IMR-90 (cell line): ENCODE results near the gene CACNA2D4. TPM values are rescaled to one million over a fixed set of nuclear protein-coding genes. Genes with fewer than 3 reads are reported as not detected.

Source experiments
- ATAC-seq: fragments of 200-7000 bp; cut with Tn5 transposase; 2 replicates; pipeline ENCODE4 v1.9.1; 2020; ENCODE audit warnings: low read depth, mild to moderate bottlenecking, moderate library complexity
- BruUV-seq: library from RNA; stranded (reverse); fragments of 400-500 nt; replicated peaks from 2 replicates; lab custom pipeline; 2021; lab: Mats Ljungman, UMichigan
- CTCF ChIA-PET: fragments of 300-600 bp; formaldehyde crosslinking; extraction: SDS; loops from one replicate; lab custom pipeline; 2021; ENCODE audit warnings: antibody characterized with exemption; lab: Yijun Ruan, JAX
- POLR2A ChIA-PET: fragments of 300-600 bp; sonication (Branson Sonifier 250); formaldehyde crosslinking; loops from one replicate; lab custom pipeline; 2022; ENCODE audit warnings: antibody characterized with exemption; ENCODE audit not compliant: unreplicated experiment; lab: Charles Lee
- DNase-seq: peaks from one replicate; pipeline ENCODE4 v3.0.0; 2013
- H2AFZ ChIP-seq: replicated peaks from 2 replicates; pipeline ENCODE3; 2013; ENCODE audit warnings: low read length, mild to moderate bottlenecking; ENCODE audit not compliant: poor library complexity
- H2AK5ac ChIP-seq: 2 replicates; pipeline ENCODE4 v1.6.1; 2013; ENCODE audit warnings: low read depth, low read length, inconsistent platforms
- H2AK9ac ChIP-seq: replicated peaks from 2 replicates; pipeline ENCODE3; 2013; ENCODE audit warnings: mild to moderate bottlenecking, low read depth, low read length, moderate library complexity; ENCODE audit not compliant: poor library complexity
- H2BK120ac ChIP-seq: 2 replicates; pipeline ENCODE4 v1.6.1; 2013; ENCODE audit warnings: low read depth, low read length, inconsistent platforms
- H2BK15ac ChIP-seq: 3 replicates; pipeline ENCODE4 v1.6.1; 2013; ENCODE audit warnings: low read depth, low read length, inconsistent platforms
- H2BK20ac ChIP-seq: 2 replicates; pipeline ENCODE4 v1.6.1; 2013; ENCODE audit warnings: low read depth, mild to moderate bottlenecking, inconsistent platforms, low read length, moderate library complexity
- H2BK5ac ChIP-seq: 2 replicates; pipeline ENCODE4 v1.6.1; 2013; ENCODE audit warnings: mild to moderate bottlenecking, low read depth, low read length, inconsistent platforms; ENCODE audit not compliant: poor library complexity, severe bottlenecking
- H3K14ac ChIP-seq: replicated peaks from 2 replicates; pipeline ENCODE4 v1.6.1; 2013; ENCODE audit warnings: low read depth, low read length, inconsistent platforms
- H3K18ac ChIP-seq: 2 replicates; pipeline ENCODE4 v1.6.1; 2013; ENCODE audit warnings: low read depth, low read length, control low read depth
- H3K23ac ChIP-seq: 2 replicates; pipeline ENCODE4 v1.6.1; 2013; ENCODE audit warnings: low read depth, low read length, inconsistent platforms
- H3K27ac ChIP-seq: 2 replicates; pipeline ENCODE4 v1.5.1; 2013; ENCODE audit warnings: mild to moderate bottlenecking, control low read depth, low read length; ENCODE audit not compliant: insufficient read depth
- H3K27me3 ChIP-seq: 2 replicates; pipeline ENCODE4 v1.6.1; 2013; ENCODE audit warnings: low read length; ENCODE audit not compliant: control insufficient read depth, insufficient read depth
- H3K36me3 ChIP-seq: 2 replicates; pipeline ENCODE4 v1.6.1; 2013; ENCODE audit warnings: low read length, mixed read lengths; ENCODE audit not compliant: control insufficient read depth, insufficient read depth
- H3K4ac ChIP-seq: 2 replicates; pipeline ENCODE4 v1.6.1; 2013; ENCODE audit warnings: low read depth, low read length, inconsistent platforms
- H3K4me1 ChIP-seq: 2 replicates; pipeline ENCODE4 v1.6.1; 2013; ENCODE audit warnings: low read length, mixed read lengths; ENCODE audit not compliant: control insufficient read depth, insufficient read depth
- H3K4me2 ChIP-seq: 2 replicates; pipeline ENCODE4 v1.6.1; 2013; ENCODE audit warnings: low read depth, mild to moderate bottlenecking, control low read depth, low read length, moderate library complexity
- H3K4me3 ChIP-seq: 2 replicates; pipeline ENCODE4 v1.5.1; 2013; ENCODE audit warnings: low read depth, mild to moderate bottlenecking, control low read depth, low read length, moderate library complexity; ENCODE audit not compliant: insufficient read depth
- H3K56ac ChIP-seq: 2 replicates; pipeline ENCODE4 v1.6.1; 2013; ENCODE audit warnings: low read length, inconsistent platforms; ENCODE audit not compliant: insufficient read depth; ENCODE audit errors: extremely low read depth
- H3K79me1 ChIP-seq, 2 experiments: 2 replicates each; pipeline ENCODE4 v1.6.1; 2013; ENCODE audit warnings: low read length in 2 of 2, inconsistent platforms in 1 of 2, low read depth in 1 of 2
- H3K9ac ChIP-seq: 2 replicates; pipeline ENCODE4 v1.6.1; 2013; ENCODE audit warnings: low read depth, low read length, control low read depth
- H3K9me1 ChIP-seq: 2 replicates; pipeline ENCODE4 v1.6.1; 2013; ENCODE audit warnings: low read length, inconsistent platforms; ENCODE audit not compliant: insufficient read depth
- H3K9me3 ChIP-seq: 2 replicates; pipeline ENCODE4 v1.6.1; 2013; ENCODE audit warnings: low read length; ENCODE audit not compliant: control insufficient read depth, insufficient read depth
- H4K20me1 ChIP-seq: 2 replicates; pipeline ENCODE4 v1.6.1; 2013; ENCODE audit warnings: low read length, inconsistent platforms; ENCODE audit not compliant: insufficient read depth
- H4K5ac ChIP-seq: 2 replicates; pipeline ENCODE4 v1.6.1; 2013; ENCODE audit warnings: mild to moderate bottlenecking, low read depth, low read length, control low read depth
- H4K8ac ChIP-seq, 2 experiments: 2 replicates each; pipeline ENCODE4 v1.6.1; 2013; ENCODE audit warnings: low read depth in 2 of 2, low read length in 2 of 2, control low read depth in 1 of 2, inconsistent platforms in 1 of 2
- H4K91ac ChIP-seq: 2 replicates; pipeline ENCODE4 v1.6.1; 2013; ENCODE audit warnings: low read depth, low read length, inconsistent platforms; ENCODE audit not compliant: insufficient read depth
- CHD1 ChIP-seq: IDR thresholded peaks from 2 replicates; pipeline ENCODE4 v1.6.1; 2012; ENCODE audit warnings: low read depth, low read length, improper control_type of control experiment
- MXI1 ChIP-seq: IDR thresholded peaks from 2 replicates; pipeline ENCODE4 v1.6.1; 2012; ENCODE audit warnings: low read depth, mild to moderate bottlenecking, low read length, moderate library complexity, borderline replicate concordance
- NFE2L2 ChIP-seq: fragments of 150-350 bp; IDR thresholded peaks from 2 replicates; pipeline ENCODE4 v1.6.1; 2016; ENCODE audit warnings: low read depth, mild to moderate bottlenecking, low read length
- RAD21 ChIP-seq: IDR thresholded peaks from 2 replicates; pipeline ENCODE4 v1.6.1; 2012; ENCODE audit warnings: low read length, improper control_type of control experiment
- SMC3 ChIP-seq: fragments of 150-350 bp; IDR thresholded peaks from 2 replicates; pipeline ENCODE4 v1.6.1; 2016; ENCODE audit warnings: low read depth, mild to moderate bottlenecking, antibody characterized with exemption, low read length, moderate library complexity
- dilution Hi-C: fragments of 300-500 bp; cut with HindIII; formaldehyde crosslinking; loops from one replicate; pipeline ENCODE4 v1.14.3; 2018; ENCODE audit warnings: low sequenced_read_pairs; ENCODE audit not compliant: unreplicated experiment
- in situ Hi-C: fragments of 300-500 bp; cut with MboI; formaldehyde crosslinking; loops from 3 replicates; pipeline ENCODE4 v1.14.3; 2019; ENCODE audit warnings: low sequenced_read_pairs, inconsistent platforms, mixed read lengths
- intact Hi-C: fragments of 100-400 bp; cut with micrococcal nuclease; formaldehyde crosslinking; loops from 2 replicates; pipeline ENCODE4 v1.10.0; 2022
- polyA plus RNA-seq, 3 experiments: library from polyadenylated mRNA; depleted of rRNA; stranded (reverse); fragments of >200 nt; gene quantifications; 2 replicates each; pipeline ENCODE4 v1.2.3, GENCODE V29; 2012; ENCODE audit warnings: low replicate concordance in 1 of 3
- total RNA-seq: library from RNA; depleted of rRNA; stranded (reverse); fragments of >200 nt; gene quantifications from 2 replicates; pipeline ENCODE4 v1.2.3, GENCODE V29; 2012

CACNA2D4 gene
- total and polyA plus RNA-seq, 2 of the 4 experiments (the other 2 are of a cell fraction) = 0.18 to 0.22 TPM

- Histone ChIP-seq H3K23ac (no peak overlapping the region), H4K20me1 (no peaks in the 10 kb centered on the region), H3K9me1 (no peaks in the 10 kb centered on the region), H3K4ac (no peak overlapping the region), H2AFZ (no peak overlapping the region), H4K8ac (no peak overlapping the region), H2BK20ac (no peak overlapping the region), H3K9ac (no peak overlapping the region), H4K91ac (no peak overlapping the region), H3K36me3 (no peaks in the 10 kb centered on the region), H2BK15ac (no peak overlapping the region), H3K9me3 (peaks cover 17% of the 10 kb centered on the region), H4K5ac (no peak overlapping the region), H3K56ac (no peak overlapping the region), H2BK5ac (no peak overlapping the region), H3K14ac (no peak overlapping the region), H3K4me2 (no peak overlapping the region), H2AK9ac (no peak overlapping the region), H3K18ac (no peak overlapping the region), H2AK5ac (no peak overlapping the region), H3K4me1 (no peaks in the 10 kb centered on the region), H2BK120ac (no peak overlapping the region), H3K4me3 (no peak overlapping the region), H3K79me1 (no peaks in the 10 kb centered on the region), H3K27me3 (peaks cover 20% of the 10 kb centered on the region), H3K27ac (no peak overlapping the region)
- in situ Hi-C loops = no loop called here
- ChIA-PET CTCF (no interaction called here), POLR2A (interaction anchor here (0.7 kb wide), 1 partner anchor 25 kb away, joined by 3 read pairs; no protein-coding TSS in a partner anchor)
- TF ChIP-seq SMC3 = no peak
- no peak for TF ChIP-seq RAD21
- no peak for TF ChIP-seq CHD1
- no peak for TF ChIP-seq NFE2L2
- no peak for TF ChIP-seq MXI1
- dilution Hi-C loops = no loop called here
- ATAC-seq = no peak
- intact Hi-C loops = no loop called here
- no peak for DNase-seq
- no TSS peak for BruUV-seq
Measured at GRCh38 chr12:1904875-1905274, 13.6 kb downstream of the CACNA2D4 start.
